ENCODE results near the gene MDN1. TPM values are rescaled to one million over a fixed set of nuclear protein-coding genes. Genes with fewer than 3 reads are reported as not detected.

MDN1 gene
- total and polyA plus RNA-seq, 8 donors: 24.6 to 42.2 (median 39.7) TPM

GRCh38 chr6:89682991-89683390, 136.6 kb downstream of the MDN1 start:
- intact Hi-C loops (cut with DNase I): no loop called here
- H3K4me1 ChIP-seq: no peaks in the 10 kb centered on the region
- H3K9me3 ChIP-seq: no peaks in the 10 kb centered on the region
- H3K27me3 ChIP-seq: no peaks in the 10 kb centered on the region
- H3K36me3 ChIP-seq: peaks cover 0 to 97% of the 10 kb centered on the region in 2 donors
- ATAC-seq (no peak), DNase-seq (no peak)
- TF ChIP-seq CTCF (IDR thresholded peaks at IDR 0.05): no peak
- H3K27ac ChIP-seq: no peak overlapping the region
- no peak overlapping the region for H3K4me3 ChIP-seq

GRCh38 chr6:89681983-89682564, 137.5 kb downstream of the MDN1 start:
- no peak for TF ChIP-seq CTCF (IDR thresholded peaks at IDR 0.05)
- H3K4me3 ChIP-seq: no peak overlapping the region
- intact Hi-C loops (cut with DNase I): no loop called here
- DNase-seq (no peak), ATAC-seq (no peak)
- no peak overlapping the region for H3K27ac ChIP-seq
- no peaks in the 10 kb centered on the region for H3K4me1 ChIP-seq
- H3K36me3 ChIP-seq: peaks cover 0 to 97% of the 10 kb centered on the region in 2 donors
- H3K9me3 ChIP-seq: no peaks in the 10 kb centered on the region
- no peaks in the 10 kb centered on the region for H3K27me3 ChIP-seq

GRCh38 chr6:89680551-89680950, 139.0 kb downstream of the MDN1 start:
- Histone ChIP-seq H3K4me3 (no peak overlapping the region), H3K27ac (no peak overlapping the region), H3K27me3 (no peaks in the 10 kb centered on the region), H3K4me1 (no peaks in the 10 kb centered on the region), H3K9me3 (no peaks in the 10 kb centered on the region), H3K36me3 (peaks cover 0 to 97% of the 10 kb centered on the region in 2 donors)
- ATAC-seq (no peak), DNase-seq (no peak)
- intact Hi-C loops (cut with DNase I): no loop called here
- TF ChIP-seq CTCF (IDR thresholded peaks at IDR 0.05): no peak

- intact Hi-C loops (cut with DNase I): no loop called here
- peaks cover 0 to 97% of the 10 kb centered on the region in 2 donors for H3K36me3 ChIP-seq
- DNase-seq: no peak
- no peaks in the 10 kb centered on the region for H3K9me3 ChIP-seq
- H3K4me1 ChIP-seq: no peaks in the 10 kb centered on the region
- H3K27ac ChIP-seq: no peak overlapping the region
- H3K4me3 ChIP-seq: no peak overlapping the region
- no peak for TF ChIP-seq CTCF (IDR thresholded peaks at IDR 0.05)
- no peaks in the 10 kb centered on the region for H3K27me3 ChIP-seq
- no peak for ATAC-seq
Observed at GRCh38 chr6:89680150-89680549, 139.4 kb downstream of the MDN1 start.

- DNase-seq (no peak), ATAC-seq (no peak)
- Histone ChIP-seq H3K27me3 (no peaks in the 10 kb centered on the region), H3K9me3 (no peaks in the 10 kb centered on the region), H3K27ac (no peak overlapping the region), H3K4me1 (no peaks in the 10 kb centered on the region), H3K4me3 (no peak overlapping the region), H3K36me3 (peaks cover 0 to 97% of the 10 kb centered on the region in 2 donors)
- intact Hi-C loops (cut with DNase I): no loop called here
- TF ChIP-seq CTCF (IDR thresholded peaks at IDR 0.05): no peak
Observed at GRCh38 chr6:89679215-89680120, 140.1 kb downstream of the MDN1 start.
